Activated CD4-positive, CD25-positive, alpha-beta regulatory T cell treated with anti-CD3 and anti-CD28 coated beads, Interleukin-2, amount 50 U/mL, for 72 hours (primary cell): ENCODE data around the gene ABCA9.
"Not testable (repeated sequence)": the region's sequence is repeated elsewhere in the genome, so short reads cannot be mapped to it uniquely, and the experiment has no call there.

Experiments used
- DNase-seq: peaks from one replicate; pipeline ENCODE4 v3.0.0; 2021

The ABCA9 gene

GRCh38 chr17:69060822-69061221 lies at the start of gene ABCA9:
Gene ABCA9 (minus strand): TSS chr17:69060927. CDS start chr17:69051126, 9,801 bp downstream.
- no peak for DNase-seq

- no peak for DNase-seq
Measured at GRCh38 chr17:69105907-69106730, 45.4 kb upstream of the ABCA9 start.

- no peak for DNase-seq
Measured at GRCh38 chr17:69103557-69104233, 43.0 kb upstream of the ABCA9 start.

GRCh38 chr17:69098625-69099024 lies 37.9 kb upstream of the ABCA9 start:
- DNase-seq = no peak

- DNase-seq = no peak
Measured at GRCh38 chr17:69096541-69096940, 35.8 kb upstream of the ABCA9 start.

- no peak for DNase-seq
Measured at GRCh38 chr17:69093995-69094394, 33.3 kb upstream of the ABCA9 start.

GRCh38 chr17:69093279-69093789 lies 32.6 kb upstream of the ABCA9 start:
- no peak for DNase-seq

GRCh38 chr17:69090365-69090764 lies 29.6 kb upstream of the ABCA9 start:
- DNase-seq = no peak

GRCh38 chr17:69088643-69089200 lies 28.0 kb upstream of the ABCA9 start:
- no peak for DNase-seq

GRCh38 chr17:69086641-69087040 lies 25.9 kb upstream of the ABCA9 start:
- no peak for DNase-seq

- no peak for DNase-seq
Measured at GRCh38 chr17:69084911-69085310, 24.2 kb upstream of the ABCA9 start.

- DNase-seq = no peak
Measured at GRCh38 chr17:69082696-69083095, 22.0 kb upstream of the ABCA9 start.

GRCh38 chr17:69078864-69079263 lies 18.1 kb upstream of the ABCA9 start:
- no peak for DNase-seq

- DNase-seq = no peak
Measured at GRCh38 chr17:69075823-69076222, 15.1 kb upstream of the ABCA9 start.

- DNase-seq = not testable (repeated sequence)
Measured at GRCh38 chr17:69073392-69073791, 12.7 kb upstream of the ABCA9 start.

- DNase-seq = not testable (repeated sequence)
Measured at GRCh38 chr17:69072803-69073256, 12.1 kb upstream of the ABCA9 start.

GRCh38 chr17:69071233-69071586 lies 10.5 kb upstream of the ABCA9 start:
- not testable (repeated sequence) for DNase-seq

GRCh38 chr17:69070378-69071232 lies 9.9 kb upstream of the ABCA9 start:
- not testable (repeated sequence) for DNase-seq

- DNase-seq = no peak
Measured at GRCh38 chr17:69069226-69069750, 8.6 kb upstream of the ABCA9 start.

GRCh38 chr17:69067274-69068047 lies 6.7 kb upstream of the ABCA9 start:
- DNase-seq = no peak

- no peak for DNase-seq
Measured at GRCh38 chr17:69066482-69066881, 5.8 kb upstream of the ABCA9 start.

GRCh38 chr17:69065113-69065512 lies 4.4 kb upstream of the ABCA9 start:
- no peak for DNase-seq
